GM19351 (cell line): ENCODE measurements around the gene TOB1.
"Not testable (repeated sequence)": the region's sequence is repeated elsewhere in the genome, so short reads cannot be mapped to it uniquely, and the experiment has no call there.

Experiments used
- ATAC-seq: cut with Tn5 transposase; IDR thresholded peaks from one replicate; pipeline ENCODE4 v1.9.1; 2021; ENCODE audit warnings: mild to moderate bottlenecking, moderate library complexity; ENCODE audit not compliant: unreplicated experiment

Gene TOB1

GRCh38 chr17:50868602-50869001, 2.4 kb upstream of the TOB1 start:
- no peak for ATAC-seq

DNA sequence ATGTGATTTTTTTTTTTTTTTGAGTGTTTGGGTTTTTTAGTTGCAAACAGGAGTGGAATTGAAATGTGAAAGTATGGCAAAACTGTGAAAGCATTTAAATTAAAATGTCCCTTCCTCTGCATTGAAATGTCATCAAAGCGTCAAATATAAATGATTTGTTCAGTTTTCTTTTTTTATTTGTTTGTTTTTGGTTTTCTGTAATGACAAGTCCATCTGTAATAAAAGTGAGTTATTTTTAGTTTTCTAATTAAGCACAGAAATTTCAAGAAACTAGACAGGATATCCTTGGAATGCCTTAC, 1.9 kb upstream of the TOB1 start:
- ATAC-seq: no peak

- peak; percentile 38 for ATAC-seq
Measured at GRCh38 chr17:50867363-50868139, 1.4 kb upstream of the TOB1 start.

GRCh38 chr17:50866950-50867362, 802 bp upstream of the TOB1 start:
- peak; percentile 7 for ATAC-seq

DNA sequence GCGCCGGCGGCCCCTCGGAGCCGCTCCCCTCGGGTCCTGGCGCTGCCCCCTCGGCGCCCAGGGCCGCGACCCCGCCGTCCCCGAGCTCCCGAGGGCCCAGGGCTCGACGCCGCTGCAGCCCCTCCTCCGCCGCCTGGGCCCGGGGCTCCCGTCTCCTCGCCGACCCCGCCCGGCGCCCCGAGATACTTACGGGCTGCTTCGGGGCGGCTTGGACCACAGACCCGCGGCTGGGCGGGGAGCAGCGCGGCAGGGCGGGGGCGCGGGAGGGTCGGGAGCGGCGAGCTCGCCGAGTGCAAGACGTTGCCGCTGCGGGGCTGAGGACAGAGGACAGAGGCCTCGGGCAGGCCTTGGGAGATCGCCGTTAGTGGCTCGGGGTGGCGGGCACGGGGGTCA, 290 bp downstream of the TOB1 start:
- ATAC-seq: peak; percentile 6

GRCh38 chr17:50865060-50865867, 890 bp downstream of the TOB1 start:
- ATAC-seq: peak; percentile 13

DNA sequence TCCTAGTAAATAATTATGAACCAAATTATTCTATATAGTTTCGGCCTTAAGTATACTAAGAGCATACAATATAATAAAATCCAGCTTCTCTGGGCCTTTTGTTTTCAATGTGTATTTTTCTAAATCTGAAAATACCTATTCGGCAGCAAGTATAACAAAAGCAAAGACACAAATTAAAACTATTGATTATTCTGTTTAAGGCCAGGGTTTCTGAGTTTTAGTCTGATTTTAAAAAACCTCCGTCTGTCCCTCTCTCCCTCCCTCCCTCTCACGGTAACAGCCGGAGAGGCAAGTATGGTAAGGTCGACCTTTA, 1.5 kb downstream of the TOB1 start:
- ATAC-seq: no peak

DNA sequence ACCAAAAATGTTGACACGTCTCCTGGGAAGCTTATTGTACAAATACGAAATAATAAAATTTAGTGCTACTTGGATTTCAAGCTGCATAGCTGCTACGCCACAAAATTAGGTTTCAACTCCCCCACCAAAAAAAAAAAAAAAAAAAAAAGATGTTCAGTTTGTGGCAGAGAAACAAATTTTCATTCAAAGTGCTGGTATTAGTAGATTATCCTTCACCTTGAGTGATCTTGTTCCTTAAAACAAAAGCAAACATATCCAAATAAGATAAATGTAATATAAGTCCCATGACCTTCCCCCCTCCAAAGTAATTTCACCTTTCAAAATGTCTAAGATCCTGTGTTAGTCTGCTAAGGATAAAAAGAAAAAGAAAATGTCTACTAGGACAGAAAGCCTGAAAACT, 2.2 kb downstream of the TOB1 start:
- ATAC-seq: no peak

GRCh38 chr17:50863221-50863843, 2.8 kb downstream of the TOB1 start:
- ATAC-seq: no peak

DNA sequence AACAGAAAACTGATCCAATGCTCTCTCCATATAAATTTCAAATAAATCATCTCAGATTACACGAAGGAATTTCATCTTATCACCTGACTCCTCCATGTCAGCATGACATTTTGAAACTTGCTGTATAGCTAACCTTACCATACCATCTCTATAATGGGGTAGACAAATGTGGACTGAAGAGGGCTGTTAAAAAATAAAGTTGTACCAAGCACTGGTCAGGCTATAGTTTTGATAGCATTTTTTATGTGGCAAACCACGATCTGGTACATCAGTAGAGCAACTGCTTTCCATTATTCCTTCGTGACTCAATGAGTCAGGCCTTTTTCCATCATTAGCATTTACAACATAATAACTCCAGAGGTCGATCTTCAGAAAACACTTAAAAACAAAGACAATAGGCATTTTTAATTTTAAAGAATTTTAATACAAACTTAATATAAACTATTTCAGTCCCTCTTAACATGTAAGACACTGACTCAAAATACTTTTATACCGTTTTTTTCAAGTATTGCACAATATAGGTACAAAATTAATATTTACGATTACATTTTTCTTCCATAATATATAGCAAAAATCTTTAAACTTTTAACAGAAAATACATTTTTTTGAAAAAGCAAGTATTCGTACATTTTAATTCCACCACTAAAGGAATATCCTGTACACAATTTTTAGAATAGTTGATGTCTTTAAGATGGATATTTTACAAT, 4.2 kb downstream of the TOB1 start:
- ATAC-seq: no peak

GRCh38 chr17:50861334-50861676, 4.8 kb downstream of the TOB1 start:
- ATAC-seq: no peak

DNA sequence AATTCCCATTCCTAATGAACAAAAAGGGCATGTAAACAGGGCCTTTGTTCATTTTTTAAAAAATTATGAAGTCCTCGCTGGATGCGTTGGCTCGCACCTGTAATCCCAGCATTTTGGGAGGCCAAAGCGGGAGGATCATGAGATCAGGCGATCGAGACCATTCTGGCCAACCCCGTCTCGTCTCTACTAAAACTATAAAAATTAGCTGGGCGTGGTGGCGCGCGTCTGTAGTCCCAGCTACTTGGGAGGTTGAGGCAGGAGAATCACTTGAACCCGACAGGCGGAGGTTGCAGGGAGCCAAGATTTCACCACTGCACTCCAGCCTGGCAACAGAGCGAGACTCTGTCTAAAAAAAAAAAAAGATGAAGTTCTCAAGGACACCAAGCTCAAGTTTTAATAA, 6.4 kb downstream of the TOB1 start:
- ATAC-seq: not testable (repeated sequence)

DNA sequence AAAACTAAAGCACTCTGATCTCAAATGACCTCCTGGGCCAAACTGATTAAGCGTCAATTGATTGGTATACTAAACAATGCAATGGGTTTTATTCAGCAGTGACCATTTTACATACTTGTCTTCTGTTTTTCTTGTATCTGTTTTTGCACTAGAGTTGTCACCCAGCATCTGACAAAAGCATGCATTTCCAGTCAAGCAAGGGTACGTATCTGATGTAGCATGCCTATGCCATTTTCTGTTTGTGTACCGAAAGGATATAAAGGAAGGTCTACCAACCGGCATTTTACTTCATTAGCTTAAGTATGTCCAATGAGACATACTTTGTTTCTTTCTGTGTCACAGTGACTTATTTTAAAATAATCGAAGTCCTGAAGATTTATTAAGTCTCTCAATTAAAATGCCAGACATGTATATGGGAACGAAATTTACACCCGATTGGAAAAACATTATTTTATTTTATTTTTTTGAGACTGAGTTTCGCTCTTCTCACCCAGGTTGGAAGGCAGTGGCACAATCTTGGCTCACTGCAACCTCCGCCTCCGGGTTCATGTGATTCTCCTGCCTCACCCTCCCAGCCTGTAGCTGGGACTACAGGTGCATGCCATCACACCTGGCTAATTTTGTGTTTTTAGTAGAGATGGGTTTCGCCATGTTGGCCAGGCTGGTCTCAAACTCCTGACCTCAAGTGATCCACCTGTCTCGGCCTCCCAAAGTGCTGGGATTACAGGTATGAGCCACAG, 7.5 kb downstream of the TOB1 start:
- ATAC-seq: no peak

- no peak for ATAC-seq
Measured at GRCh38 chr17:50856431-50856830, 9.7 kb downstream of the TOB1 start.

- ATAC-seq: no peak
Measured at GRCh38 chr17:50855708-50856330, 10.3 kb downstream of the TOB1 start.

DNA sequence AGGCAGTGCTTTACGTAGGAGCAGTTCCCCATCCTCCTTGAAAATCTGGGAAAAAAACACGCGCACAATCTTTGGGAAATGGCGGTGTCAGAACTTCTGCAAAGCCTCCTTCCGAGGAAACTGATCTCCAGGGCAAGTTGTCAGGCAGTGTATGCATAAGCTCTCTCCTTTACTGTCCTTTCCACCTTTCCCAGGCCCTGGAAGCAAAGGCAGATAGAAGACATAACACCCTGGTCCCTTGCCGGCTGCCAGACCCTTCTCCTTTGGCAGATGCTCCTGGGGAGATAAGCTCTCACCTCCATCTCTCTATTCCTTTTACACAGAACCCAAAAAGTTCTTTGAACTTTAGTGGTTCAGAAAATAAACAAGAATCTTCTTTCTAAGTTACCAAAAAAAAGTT, 12.4 kb downstream of the TOB1 start:
- no peak for ATAC-seq

GRCh38 chr17:50853015-50853615, 13.0 kb downstream of the TOB1 start:
- no peak for ATAC-seq

DNA sequence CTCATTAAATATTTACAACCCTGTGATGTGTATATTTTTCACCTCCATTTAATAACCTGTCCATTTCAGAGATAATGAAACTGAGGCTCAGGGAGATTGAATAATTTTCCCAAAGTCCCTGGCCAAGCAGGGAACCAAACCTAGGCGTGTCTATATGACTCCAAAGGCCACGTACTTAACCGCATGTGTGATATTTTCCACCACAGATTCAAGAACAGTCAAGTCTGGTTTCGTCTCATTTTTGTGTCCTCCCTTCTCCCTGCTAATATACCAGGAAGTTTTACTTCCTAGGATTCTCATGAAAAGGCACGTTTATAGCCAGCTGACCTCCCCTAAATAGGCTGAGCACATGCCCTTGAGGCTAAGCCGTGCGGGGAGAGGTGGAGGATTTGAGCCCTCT, 15.5 kb downstream of the TOB1 start:
- no peak for ATAC-seq

GRCh38 chr17:50848711-50849110, 17.4 kb downstream of the TOB1 start:
- no peak for ATAC-seq

GRCh38 chr17:50848039-50848438, 18.1 kb downstream of the TOB1 start:
- no peak for ATAC-seq
